Immature natural killer cell (primary cell): ENCODE data around the gene MEI1. TPM values are rescaled to one million over a fixed set of nuclear protein-coding genes. Genes with fewer than 3 reads are reported as not detected.
"Not testable (repeated sequence)": the region's sequence is repeated elsewhere in the genome, so short reads cannot be mapped to it uniquely, and the experiment has no call there.

Source experiments
- DNase-seq, 3 donors: peaks; one replicate each; pipeline ENCODE4 v3.0.0; 2022; ENCODE audit warnings: mixed read lengths in 1 of 3
- H3K27ac Mint-ChIP-seq, 6 donors: one replicate each; pipeline ENCODE4 v1.8.0; 2020; ENCODE audit warnings: mixed read lengths in 6 of 6, mild to moderate bottlenecking in 5 of 6, inconsistent platforms in 4 of 6, moderate library complexity in 3 of 6
- H3K27me3 Mint-ChIP-seq, 3 donors: one replicate each; pipeline ENCODE4 v1.8.0; 2020 to 2021; ENCODE audit warnings: low read depth in 3 of 3, mild to moderate bottlenecking in 3 of 3, mixed read lengths in 3 of 3, moderate library complexity in 3 of 3, inconsistent platforms in 1 of 3
- H3K36me3 Mint-ChIP-seq, 3 donors: one replicate each; pipeline ENCODE4 v1.8.0; 2020; ENCODE audit warnings: mixed read lengths in 3 of 3, inconsistent platforms in 2 of 3, mild to moderate bottlenecking in 2 of 3
- H3K4me1 Mint-ChIP-seq, 2 donors: one replicate each; pipeline ENCODE4 v1.8.0; 2020; ENCODE audit warnings: inconsistent platforms in 2 of 2, mild to moderate bottlenecking in 2 of 2, mixed read lengths in 2 of 2, moderate library complexity in 1 of 2
- H3K4me3 Mint-ChIP-seq, 5 donors: one replicate each; pipeline ENCODE4 v1.8.0; 2020; ENCODE audit warnings: mild to moderate bottlenecking in 5 of 5, mixed read lengths in 5 of 5, inconsistent platforms in 3 of 5, moderate library complexity in 3 of 5
- H3K9me3 Mint-ChIP-seq, 6 donors: one replicate each; pipeline ENCODE4 v1.8.0; 2020; ENCODE audit warnings: mild to moderate bottlenecking in 6 of 6, mixed read lengths in 6 of 6, inconsistent platforms in 4 of 6, moderate library complexity in 3 of 6
- polyA plus RNA-seq, 3 donors: library from polyadenylated mRNA; unstranded; fragments of 300-500 nt; fragmentation: Illumina TruSeq; gene quantifications; one replicate each; pipeline ENCODE4 v1.2.3, GENCODE V29; 2021

MEI1 gene
- polyA plus RNA-seq, 3 donors from 2014 or later, result 122 to 250 (median 178) TPM

- not testable (repeated sequence) for H3K9me3 Mint-ChIP-seq
Measured at GRCh38 chr22:41733241-41733640, 33.9 kb downstream of the MEI1 start.

GRCh38 chr22:41739576-41739975 is 40.3 kb downstream of the MEI1 start:
- no peaks in the 10 kb centered on the region for H3K4me1 Mint-ChIP-seq
- H3K27me3 Mint-ChIP-seq, result peaks cover 0 to 2% (median 0%) of the 10 kb centered on the region in 3 donors
- H3K36me3 Mint-ChIP-seq, result no peaks in the 10 kb centered on the region
- H3K27ac Mint-ChIP-seq, result no peak overlapping the region
- no peak overlapping the region for H3K4me3 Mint-ChIP-seq
- no peak for DNase-seq
- H3K9me3 Mint-ChIP-seq, result no peaks in the 10 kb centered on the region

More at GRCh38 chr22:41733241-41733640, 33.9 kb downstream of the MEI1 start:
- not testable (repeated sequence) for H3K4me1 Mint-ChIP-seq, H3K27me3 Mint-ChIP-seq, H3K27ac Mint-ChIP-seq, DNase-seq, H3K4me3 Mint-ChIP-seq, H3K36me3 Mint-ChIP-seq

GRCh38 chr22:41742918-41743317 is 43.6 kb downstream of the MEI1 start:
- H3K27ac Mint-ChIP-seq, result no peak overlapping the region
- no peak overlapping the region for H3K4me3 Mint-ChIP-seq
- peaks cover 2 to 4% (median 2%) of the 10 kb centered on the region in 3 donors for H3K27me3 Mint-ChIP-seq
- H3K9me3 Mint-ChIP-seq, result no peaks in the 10 kb centered on the region
- H3K36me3 Mint-ChIP-seq, result no peaks in the 10 kb centered on the region
- DNase-seq, result no peak
- peaks cover 0 to 2% of the 10 kb centered on the region in 2 donors for H3K4me1 Mint-ChIP-seq

- no peaks in the 10 kb centered on the region for H3K9me3 Mint-ChIP-seq
- H3K36me3 Mint-ChIP-seq, result no peaks in the 10 kb centered on the region
- H3K4me3 Mint-ChIP-seq, result no peak overlapping the region
- no peak for DNase-seq
- peak overlapping the region in 1 of 6 donors; percentile 54 for H3K27ac Mint-ChIP-seq
- peaks cover 12 to 13% of the 10 kb centered on the region in 2 donors for H3K4me1 Mint-ChIP-seq
- H3K27me3 Mint-ChIP-seq, result peaks cover 2 to 5% (median 2%) of the 10 kb centered on the region in 3 donors
Measured at GRCh38 chr22:41745968-41746367, 46.7 kb downstream of the MEI1 start.

- Mint-ChIP-seq H3K36me3 (no peaks in the 10 kb centered on the region), H3K4me1 (peaks cover 12 to 13% of the 10 kb centered on the region in 2 donors), H3K27ac (peak overlapping the region in 1 of 6 donors; percentile 54), H3K4me3 (no peak overlapping the region), H3K27me3 (peaks cover 2 to 5% (median 2%) of the 10 kb centered on the region in 3 donors), H3K9me3 (no peaks in the 10 kb centered on the region)
- DNase-seq, result peak; percentile 47 to 54 (median 53)
Measured at GRCh38 chr22:41746567-41747400, 47.5 kb downstream of the MEI1 start.

GRCh38 chr22:41752011-41752970 is 53.0 kb downstream of the MEI1 start:
- H3K36me3 Mint-ChIP-seq, result no peaks in the 10 kb centered on the region
- DNase-seq, result no peak
- no peaks in the 10 kb centered on the region for H3K9me3 Mint-ChIP-seq
- H3K27me3 Mint-ChIP-seq, result peaks cover 0 to 3% (median 0%) of the 10 kb centered on the region in 3 donors
- no peak overlapping the region for H3K4me3 Mint-ChIP-seq
- H3K4me1 Mint-ChIP-seq, result peaks cover 10 to 13% of the 10 kb centered on the region in 2 donors
- no peak overlapping the region for H3K27ac Mint-ChIP-seq

- Mint-ChIP-seq H3K27me3 (peaks cover 0 to 3% (median 0%) of the 10 kb centered on the region in 3 donors), H3K4me1 (peaks cover 10 to 13% of the 10 kb centered on the region in 2 donors), H3K9me3 (no peaks in the 10 kb centered on the region), H3K36me3 (no peaks in the 10 kb centered on the region), H3K4me3 (no peak overlapping the region), H3K27ac (no peak overlapping the region)
- no peak for DNase-seq
Measured at GRCh38 chr22:41753984-41754383, 54.7 kb downstream of the MEI1 start.

- no peak overlapping the region for H3K27ac Mint-ChIP-seq
- H3K36me3 Mint-ChIP-seq, result no peaks in the 10 kb centered on the region
- H3K9me3 Mint-ChIP-seq, result no peaks in the 10 kb centered on the region
- no peaks in the 10 kb centered on the region for H3K4me1 Mint-ChIP-seq
- no peak for DNase-seq
- H3K27me3 Mint-ChIP-seq, result peaks cover 0 to 1% (median 0%) of the 10 kb centered on the region in 3 donors
- no peak overlapping the region for H3K4me3 Mint-ChIP-seq
Measured at GRCh38 chr22:41757502-41757901, 58.2 kb downstream of the MEI1 start.

GRCh38 chr22:41758231-41758630 is 58.9 kb downstream of the MEI1 start:
- H3K27ac Mint-ChIP-seq, result no peak overlapping the region

GRCh38 chr22:41762980-41763779 is 63.9 kb downstream of the MEI1 start:
- Mint-ChIP-seq H3K9me3 (no peaks in the 10 kb centered on the region), H3K4me1 (no peaks in the 10 kb centered on the region), H3K4me3 (no peak overlapping the region), H3K27me3 (peaks cover 0 to 1% (median 0%) of the 10 kb centered on the region in 3 donors), H3K27ac (no peak overlapping the region), H3K36me3 (no peaks in the 10 kb centered on the region)
- peak in 2 of 3 donors; percentile 7 to 10 for DNase-seq

More at GRCh38 chr22:41758231-41758630, 58.9 kb downstream of the MEI1 start:
- peaks cover 0 to 1% (median 0%) of the 10 kb centered on the region in 3 donors for H3K27me3 Mint-ChIP-seq
- DNase-seq, result no peak
- H3K4me3 Mint-ChIP-seq, result no peak overlapping the region
- no peaks in the 10 kb centered on the region for H3K4me1 Mint-ChIP-seq
- H3K9me3 Mint-ChIP-seq, result no peaks in the 10 kb centered on the region
- H3K36me3 Mint-ChIP-seq, result no peaks in the 10 kb centered on the region

GRCh38 chr22:41766476-41766875 is 67.2 kb downstream of the MEI1 start:
- no peaks in the 10 kb centered on the region for H3K9me3 Mint-ChIP-seq
- no peaks in the 10 kb centered on the region for H3K4me1 Mint-ChIP-seq
- H3K36me3 Mint-ChIP-seq, result no peaks in the 10 kb centered on the region
- peaks cover 0 to 2% (median 1%) of the 10 kb centered on the region in 3 donors for H3K27me3 Mint-ChIP-seq
- H3K27ac Mint-ChIP-seq, result peak overlapping the region in 1 of 6 donors; percentile 25
- no peak overlapping the region for H3K4me3 Mint-ChIP-seq
- no peak for DNase-seq

- DNase-seq, result no peak
- no peak overlapping the region for H3K27ac Mint-ChIP-seq
- no peak overlapping the region for H3K4me3 Mint-ChIP-seq
- no peaks in the 10 kb centered on the region for H3K4me1 Mint-ChIP-seq
- H3K27me3 Mint-ChIP-seq, result peaks cover 0 to 2% (median 0%) of the 10 kb centered on the region in 3 donors
- H3K36me3 Mint-ChIP-seq, result no peaks in the 10 kb centered on the region
- H3K9me3 Mint-ChIP-seq, result no peaks in the 10 kb centered on the region
Measured at GRCh38 chr22:41768430-41768829, 69.1 kb downstream of the MEI1 start.
